Small intestine (tissue), 4 donors: ENCODE measurements around the gene ACVR1C. TPM values are rescaled to one million over a fixed set of nuclear protein-coding genes. Genes with fewer than 3 reads are reported as not detected.

ENCODE experiments used
- polyA plus RNA-seq, 4 donors: library from polyadenylated mRNA; stranded (reverse) in 3 of 4; unstranded in 1 of 4; fragments of 200-250 nt in 3 of 4; fragments of 120-200 nt in 1 of 4; gene quantifications; one replicate each; pipeline versions ENCODE4 v1.2.1 to v1.2.3, GENCODE V29; 2013
- donor health status: healthy with polysubstance abuse.
- donor health status: Bipolar disorder and iron deficiency.
- donor health status: healthy.

The ACVR1C gene
- polyA plus RNA-seq, 4 donors, result 1.2 to 20.6 (median 1.3) TPM

Other genes starting within 250 kb of the ACVR1C start
- 10 to 100 TPM in 3 of 4 donors, 1 to 10 TPM in 1; 9.4 to 19.8 (median 16.6) TPM for gene CYTIP, start 184.8 kb downstream of the ACVR1C start, polyA plus RNA-seq
- gene ACVR1, start 247.5 kb upstream of the ACVR1C start, polyA plus RNA-seq, result 10 to 100 TPM in 2 of 4 donors, 1 to 10 TPM in 2; 2.2 to 19.6 (median 8.4) TPM